Stimulated activated naive B cell treated with anti-CD40 and anti-IgM and Interleukin-4, amounts not matched to agents 10 μg/mL and 1 μg/mL and 100 μg/mL, for 72 hours (primary cell): ENCODE measurements around the gene HDGFL3.

Experiments used
- ATAC-seq, 2 donors: fragments of 150-1000 bp; cut with Tn5 transposase; replicated peaks; 2 replicates each; pipeline ENCODE4 v1.10.0; 2021; ENCODE audit warnings: moderate library complexity in 1 of 2
- DNase-seq: peaks from one replicate; pipeline ENCODE4 v3.0.0; 2021
- H3K27ac Mint-ChIP-seq: one replicate; pipeline ENCODE4 v1.8.0; 2022; ENCODE audit warnings: mild to moderate bottlenecking, mixed read lengths
- H3K27me3 Mint-ChIP-seq, 2 donors: one replicate each; pipeline ENCODE4 v1.8.0; 2022; ENCODE audit warnings: mixed read lengths in 2 of 2
- H3K36me3 Mint-ChIP-seq, 2 donors: one replicate each; pipeline ENCODE4 v1.8.0; 2022; ENCODE audit warnings: mixed read lengths in 2 of 2, mild to moderate bottlenecking in 1 of 2
- H3K4me1 Mint-ChIP-seq, 2 donors: one replicate each; pipeline ENCODE4 v1.8.0; 2022; ENCODE audit warnings: mixed read lengths in 2 of 2, mild to moderate bottlenecking in 1 of 2
- H3K4me3 Mint-ChIP-seq, 2 donors: one replicate each; pipeline ENCODE4 v1.8.0; 2022; ENCODE audit warnings: mild to moderate bottlenecking in 2 of 2, mixed read lengths in 2 of 2, moderate library complexity in 1 of 2
- H3K9me3 Mint-ChIP-seq, 2 donors: one replicate each; pipeline ENCODE4 v1.8.0; 2022; ENCODE audit warnings: mixed read lengths in 2 of 2, mild to moderate bottlenecking in 1 of 2

Gene HDGFL3

GRCh38 chr15:83206526-83207008 lies 1.1 kb downstream of the HDGFL3 start:
- H3K9me3 Mint-ChIP-seq = no peaks in the 10 kb centered on the region
- no peak for DNase-seq
- peaks cover 8 to 9% of the 10 kb centered on the region in 2 donors for H3K27me3 Mint-ChIP-seq
- H3K36me3 Mint-ChIP-seq = peaks cover 2 to 3% of the 10 kb centered on the region in 2 donors
- H3K4me1 Mint-ChIP-seq = peaks cover 5 to 24% of the 10 kb centered on the region in 2 donors
- H3K4me3 Mint-ChIP-seq = peak overlapping the region; percentile 85 to 87
- H3K27ac Mint-ChIP-seq = peak overlapping the region; percentile 91
- peak; percentile 4 to 30 for ATAC-seq

DNA sequence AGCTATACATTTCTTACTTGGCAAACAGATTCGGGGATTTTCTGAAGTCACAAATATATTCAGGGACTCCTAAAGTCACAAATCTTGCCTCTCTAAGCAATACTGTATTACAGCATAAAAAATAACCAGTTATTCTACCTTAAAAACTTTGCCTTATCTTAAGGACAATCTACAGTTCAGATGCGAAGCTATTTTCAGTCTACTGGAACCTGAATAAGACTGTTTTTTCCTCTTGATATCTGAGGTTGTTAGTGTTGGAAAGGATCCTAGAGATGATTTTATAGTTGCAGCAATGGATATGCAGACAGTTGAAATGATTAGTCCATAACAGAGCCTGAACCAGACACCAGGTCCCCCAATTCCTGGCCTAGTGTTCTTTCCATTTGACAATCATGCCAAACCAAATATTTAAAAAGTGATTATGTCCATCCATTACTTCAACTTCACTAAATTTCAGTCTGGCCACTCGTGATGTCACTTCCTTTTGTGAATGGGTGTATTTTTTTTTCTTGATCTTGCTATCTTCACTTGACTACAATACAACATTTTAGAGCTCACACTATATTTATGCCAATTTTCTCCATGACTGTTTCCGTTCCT lies 1.8 kb downstream of the HDGFL3 start:
- no peak overlapping the region for H3K27ac Mint-ChIP-seq
- peak overlapping the region; percentile 85 to 87 for H3K4me3 Mint-ChIP-seq
- H3K9me3 Mint-ChIP-seq = no peaks in the 10 kb centered on the region
- H3K27me3 Mint-ChIP-seq = peaks cover 8 to 9% of the 10 kb centered on the region in 2 donors
- peaks cover 2 to 3% of the 10 kb centered on the region in 2 donors for H3K36me3 Mint-ChIP-seq
- ATAC-seq = no peak
- peaks cover 5 to 24% of the 10 kb centered on the region in 2 donors for H3K4me1 Mint-ChIP-seq
- DNase-seq = no peak

DNA sequence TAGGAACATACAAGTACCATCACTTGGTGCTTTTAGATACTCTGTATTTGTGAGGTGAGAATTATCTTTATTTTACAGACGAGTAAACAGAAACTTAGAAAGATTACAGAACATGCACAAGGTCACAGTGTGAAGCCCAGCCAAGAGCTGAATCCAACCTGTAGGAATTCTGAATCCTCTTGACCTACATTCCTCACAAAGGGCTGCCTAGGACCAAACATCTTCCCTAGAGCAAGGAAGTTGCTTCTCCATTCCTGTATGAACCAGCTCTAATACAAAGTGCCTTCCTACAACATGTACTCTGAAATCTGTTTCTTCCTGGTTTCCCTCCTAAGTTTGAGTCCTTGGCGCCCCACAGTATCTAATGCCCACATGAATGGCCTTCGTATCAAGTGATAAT lies 2.9 kb downstream of the HDGFL3 start:
- Mint-ChIP-seq H3K27ac (no peak overlapping the region), H3K9me3 (no peaks in the 10 kb centered on the region), H3K27me3 (peaks cover 8 to 9% of the 10 kb centered on the region in 2 donors), H3K4me3 (no peak overlapping the region), H3K36me3 (peaks cover 2 to 3% of the 10 kb centered on the region in 2 donors), H3K4me1 (peaks cover 5 to 34% of the 10 kb centered on the region in 2 donors)
- no peak for DNase-seq
- ATAC-seq = no peak

DNA sequence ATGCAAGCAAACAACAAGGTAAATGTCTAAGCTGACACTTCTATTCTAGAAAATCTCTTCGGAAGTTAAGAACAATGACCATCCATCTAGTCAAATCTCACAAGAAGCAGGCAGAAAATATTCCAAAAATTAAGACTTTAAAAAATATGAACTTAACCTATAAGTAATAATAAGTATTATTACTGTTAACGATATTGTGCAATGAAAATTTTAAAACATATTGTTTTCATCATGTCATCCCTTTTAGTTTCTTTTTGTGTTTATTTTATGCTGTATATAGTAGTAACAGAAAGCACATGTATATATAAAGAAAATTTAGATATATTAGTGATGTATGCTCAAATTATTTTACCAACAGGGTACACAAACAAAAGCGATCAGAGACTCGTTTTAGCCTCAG lies 4.1 kb downstream of the HDGFL3 start:
- Mint-ChIP-seq H3K9me3 (no peaks in the 10 kb centered on the region), H3K27ac (no peak overlapping the region), H3K4me3 (no peak overlapping the region), H3K4me1 (peaks cover 11 to 46% of the 10 kb centered on the region in 2 donors), H3K36me3 (peaks cover 2 to 3% of the 10 kb centered on the region in 2 donors), H3K27me3 (peaks cover 8 to 9% of the 10 kb centered on the region in 2 donors)
- DNase-seq (no peak), ATAC-seq (no peak)

DNA sequence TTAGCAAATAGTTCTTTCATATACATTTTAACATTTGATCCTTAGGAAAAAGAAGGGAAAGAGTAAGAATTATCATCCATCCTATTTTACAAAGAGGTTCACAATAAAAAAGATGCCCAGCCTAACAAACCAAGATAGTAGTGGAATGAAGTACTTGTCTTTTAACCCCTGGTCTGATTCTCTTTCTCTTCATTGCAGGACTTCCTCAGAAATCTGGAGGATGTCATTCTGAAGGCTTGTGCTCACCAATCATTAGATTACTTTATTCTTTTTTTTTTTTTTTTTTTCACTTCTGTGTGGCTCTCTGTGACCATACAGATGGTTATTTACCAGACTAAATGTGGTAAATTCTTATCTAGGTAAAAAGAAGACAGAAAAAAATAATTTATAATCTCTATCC lies 7.0 kb downstream of the HDGFL3 start:
- Mint-ChIP-seq H3K27ac (peak overlapping the region; percentile 20), H3K9me3 (no peaks in the 10 kb centered on the region), H3K27me3 (no peaks in the 10 kb centered on the region), H3K36me3 (no peaks in the 10 kb centered on the region), H3K4me1 (peaks cover 10 to 38% of the 10 kb centered on the region in 2 donors), H3K4me3 (peak overlapping the region; percentile 13 to 22)
- ATAC-seq (peak; percentile 61 to 75), DNase-seq (no peak)

GRCh38 chr15:83200162-83200561 lies 7.5 kb downstream of the HDGFL3 start:
- no peaks in the 10 kb centered on the region for H3K9me3 Mint-ChIP-seq
- DNase-seq (no peak), ATAC-seq (peak; percentile 68 to 70)
- H3K36me3 Mint-ChIP-seq = no peaks in the 10 kb centered on the region
- peaks cover 10 to 38% of the 10 kb centered on the region in 2 donors for H3K4me1 Mint-ChIP-seq
- H3K4me3 Mint-ChIP-seq = peak overlapping the region; percentile 13 to 30
- H3K27me3 Mint-ChIP-seq = no peaks in the 10 kb centered on the region
- H3K27ac Mint-ChIP-seq = peak overlapping the region; percentile 93

DNA sequence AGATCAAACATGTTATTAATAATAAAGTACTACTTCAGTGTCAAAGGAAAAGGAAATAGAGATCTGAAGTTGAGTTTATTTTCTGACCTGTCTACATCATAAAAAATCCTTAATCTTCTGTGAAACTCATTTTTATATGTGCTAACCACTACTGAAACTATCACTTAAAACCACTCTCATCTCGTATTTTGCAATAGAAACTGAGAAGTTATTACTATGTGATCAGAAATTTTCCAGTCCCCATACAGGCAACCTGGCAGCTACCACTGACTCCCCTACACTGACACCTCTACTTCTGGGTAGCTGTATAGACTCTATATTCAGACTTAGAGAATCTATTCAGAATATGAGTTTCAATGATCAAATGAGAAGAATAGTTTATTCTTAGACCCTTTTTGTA lies 8.3 kb downstream of the HDGFL3 start:
- peak overlapping the region in 1 of 2 donors; percentile 37 for H3K4me3 Mint-ChIP-seq
- H3K4me1 Mint-ChIP-seq = peaks cover 10 to 44% of the 10 kb centered on the region in 2 donors
- no peak for DNase-seq
- H3K36me3 Mint-ChIP-seq = no peaks in the 10 kb centered on the region
- H3K27me3 Mint-ChIP-seq = no peaks in the 10 kb centered on the region
- ATAC-seq = peak; percentile 85 to 88
- peak overlapping the region; percentile 73 for H3K27ac Mint-ChIP-seq
- H3K9me3 Mint-ChIP-seq = no peaks in the 10 kb centered on the region

GRCh38 chr15:83198476-83198875 lies 9.1 kb downstream of the HDGFL3 start:
- Mint-ChIP-seq H3K4me3 (no peak overlapping the region), H3K27ac (no peak overlapping the region), H3K4me1 (peaks cover 12 to 50% of the 10 kb centered on the region in 2 donors), H3K27me3 (no peaks in the 10 kb centered on the region), H3K9me3 (no peaks in the 10 kb centered on the region), H3K36me3 (no peaks in the 10 kb centered on the region)
- ATAC-seq = no peak
- DNase-seq = no peak

DNA sequence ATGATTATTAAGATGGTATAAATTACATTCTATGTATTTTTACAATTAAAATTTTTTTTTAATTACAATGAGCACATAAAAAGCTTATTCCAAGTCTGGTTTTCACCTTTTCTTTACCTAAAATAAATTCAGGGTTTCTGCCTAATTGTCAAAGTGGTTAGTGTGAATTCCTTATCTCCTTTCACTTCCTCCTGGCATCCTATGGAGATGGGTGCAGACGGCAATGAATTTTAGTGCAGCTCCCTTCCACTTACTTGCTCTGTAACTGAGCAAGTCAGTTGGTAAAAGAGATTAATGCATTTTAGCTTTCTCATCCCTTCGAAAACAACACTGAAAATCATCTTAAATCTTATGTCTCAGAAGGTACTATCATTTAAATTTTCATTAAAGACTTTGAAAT lies 13.1 kb downstream of the HDGFL3 start:
- H3K9me3 Mint-ChIP-seq = no peaks in the 10 kb centered on the region
- no peak for DNase-seq
- peaks cover 0 to 3% of the 10 kb centered on the region in 2 donors for H3K27me3 Mint-ChIP-seq
- H3K4me3 Mint-ChIP-seq = no peak overlapping the region
- H3K36me3 Mint-ChIP-seq = peaks cover 0 to 2% of the 10 kb centered on the region in 2 donors
- no peak for ATAC-seq
- H3K4me1 Mint-ChIP-seq = peaks cover 10 to 25% of the 10 kb centered on the region in 2 donors
- no peak overlapping the region for H3K27ac Mint-ChIP-seq

- H3K27me3 Mint-ChIP-seq = peaks cover 0 to 3% of the 10 kb centered on the region in 2 donors
- no peak for ATAC-seq
Observed at GRCh38 chr15:83193721-83194120, 13.9 kb downstream of the HDGFL3 start.

DNA sequence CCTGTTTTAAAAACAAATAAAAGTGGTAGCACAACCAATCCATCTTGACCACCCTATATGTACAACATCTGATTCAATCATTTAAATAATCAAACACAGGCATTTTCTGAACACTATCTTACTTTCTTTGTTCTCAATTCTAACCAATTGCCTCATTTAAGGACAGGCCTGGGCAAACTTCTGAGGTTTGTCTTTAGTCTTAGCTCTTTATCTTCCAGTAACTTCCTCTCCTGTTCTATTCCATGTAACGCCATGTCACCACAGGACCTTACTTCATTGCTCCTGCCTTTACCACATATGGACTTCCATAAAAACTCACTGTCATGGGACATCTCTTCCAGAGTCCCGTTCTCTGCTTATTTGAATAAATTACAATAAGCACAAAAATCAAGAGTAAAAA lies 14.9 kb downstream of the HDGFL3 start:
- DNase-seq (no peak), ATAC-seq (no peak)
- H3K9me3 Mint-ChIP-seq = no peaks in the 10 kb centered on the region
- peaks cover 0 to 3% of the 10 kb centered on the region in 2 donors for H3K27me3 Mint-ChIP-seq
- H3K27ac Mint-ChIP-seq = no peak overlapping the region
- H3K4me1 Mint-ChIP-seq = peaks cover 2 to 12% of the 10 kb centered on the region in 2 donors
- H3K36me3 Mint-ChIP-seq = peaks cover 0 to 2% of the 10 kb centered on the region in 2 donors
- no peak overlapping the region for H3K4me3 Mint-ChIP-seq

More at GRCh38 chr15:83193721-83194120, 13.9 kb downstream of the HDGFL3 start:
- Mint-ChIP-seq H3K36me3 (peaks cover 0 to 2% of the 10 kb centered on the region in 2 donors), H3K9me3 (no peaks in the 10 kb centered on the region), H3K4me1 (peaks cover 5 to 17% of the 10 kb centered on the region in 2 donors), H3K27ac (no peak overlapping the region), H3K4me3 (no peak overlapping the region)
- DNase-seq = no peak

GRCh38 chr15:83190450-83190849 lies 17.2 kb downstream of the HDGFL3 start:
- Mint-ChIP-seq H3K9me3 (no peaks in the 10 kb centered on the region), H3K4me3 (no peak overlapping the region), H3K4me1 (peaks cover 2 to 12% of the 10 kb centered on the region in 2 donors), H3K27me3 (peaks cover 0 to 3% of the 10 kb centered on the region in 2 donors), H3K27ac (no peak overlapping the region), H3K36me3 (peaks cover 0 to 2% of the 10 kb centered on the region in 2 donors)
- DNase-seq = no peak
- no peak for ATAC-seq

DNA sequence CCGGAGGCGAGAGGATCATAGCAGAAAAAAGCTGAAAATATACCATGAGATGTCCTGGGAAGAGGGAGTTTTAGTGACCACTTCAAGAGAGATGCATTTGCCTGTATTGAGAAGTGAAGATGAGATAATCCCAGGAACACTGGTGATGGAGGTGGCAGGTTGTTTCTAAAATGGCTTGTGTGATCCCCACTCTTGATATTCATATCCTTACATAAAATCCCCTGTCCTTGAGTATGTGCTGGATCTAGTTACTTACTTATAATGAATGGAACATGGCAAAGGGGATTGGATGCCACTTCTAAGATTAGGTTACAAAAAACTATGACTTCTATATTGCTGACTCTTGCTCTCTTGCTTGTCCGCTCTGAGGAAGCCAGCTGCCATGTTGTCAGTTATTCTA lies 22.1 kb downstream of the HDGFL3 start:
- DNase-seq (no peak), ATAC-seq (no peak)
- Mint-ChIP-seq H3K27me3 (no peaks in the 10 kb centered on the region), H3K36me3 (no peaks in the 10 kb centered on the region), H3K4me1 (peaks cover 0 to 3% of the 10 kb centered on the region in 2 donors), H3K27ac (no peak overlapping the region), H3K4me3 (no peak overlapping the region), H3K9me3 (no peaks in the 10 kb centered on the region)

DNA sequence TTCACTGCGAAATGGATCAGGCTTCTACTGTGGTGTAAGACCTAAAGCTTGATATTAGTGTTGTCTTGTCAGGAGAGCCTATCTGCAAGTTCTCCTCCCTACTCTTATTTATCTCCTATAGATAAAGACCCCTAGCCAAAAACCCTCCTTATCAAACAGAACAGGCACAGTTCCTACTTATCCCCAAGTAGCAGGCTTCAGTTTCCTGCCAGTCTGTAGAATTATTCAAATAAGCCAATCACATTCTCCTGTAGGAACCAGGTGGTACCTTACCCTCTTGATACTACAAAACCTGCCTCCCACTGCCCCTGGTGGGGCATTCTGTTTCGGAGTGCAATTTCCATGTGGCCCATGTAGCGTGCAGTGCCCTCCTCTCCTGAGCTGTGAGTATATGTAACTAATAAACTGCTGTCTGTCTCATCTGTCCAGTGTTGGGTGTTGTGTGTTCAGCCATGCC lies 28.7 kb downstream of the HDGFL3 start:
- no peaks in the 10 kb centered on the region for H3K4me1 Mint-ChIP-seq
- H3K36me3 Mint-ChIP-seq = peaks cover 0 to 2% of the 10 kb centered on the region in 2 donors
- no peak for ATAC-seq
- no peak overlapping the region for H3K4me3 Mint-ChIP-seq
- no peaks in the 10 kb centered on the region for H3K27me3 Mint-ChIP-seq
- H3K27ac Mint-ChIP-seq = no peak overlapping the region
- no peaks in the 10 kb centered on the region for H3K9me3 Mint-ChIP-seq
- DNase-seq = no peak

DNA sequence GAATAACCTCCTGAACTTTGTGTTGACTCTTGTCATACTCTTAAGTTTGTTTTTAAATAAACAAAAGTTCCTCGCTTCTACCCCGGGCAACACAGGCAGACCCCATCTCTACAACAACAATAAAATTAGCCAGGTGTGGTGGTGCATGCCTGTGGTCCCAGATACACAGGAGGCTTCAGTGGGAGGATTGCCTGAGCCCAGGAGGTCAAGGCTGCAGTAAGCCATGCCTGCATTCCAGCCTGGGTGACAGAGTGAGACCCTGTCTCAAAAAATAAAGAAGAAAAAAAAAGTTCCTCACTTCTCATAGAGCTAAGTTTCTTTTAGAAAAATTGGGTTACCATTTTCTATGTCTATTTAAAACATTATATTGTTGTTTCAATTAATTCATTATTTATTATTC lies 29.2 kb downstream of the HDGFL3 start:
- ATAC-seq (no peak), DNase-seq (no peak)
- Mint-ChIP-seq H3K4me1 (no peaks in the 10 kb centered on the region), H3K27ac (no peak overlapping the region), H3K27me3 (no peaks in the 10 kb centered on the region), H3K36me3 (peaks cover 0 to 2% of the 10 kb centered on the region in 2 donors), H3K9me3 (no peaks in the 10 kb centered on the region), H3K4me3 (no peak overlapping the region)
